ENCODE results near the gene RPL39L.

Gene RPL39L

DNA sequence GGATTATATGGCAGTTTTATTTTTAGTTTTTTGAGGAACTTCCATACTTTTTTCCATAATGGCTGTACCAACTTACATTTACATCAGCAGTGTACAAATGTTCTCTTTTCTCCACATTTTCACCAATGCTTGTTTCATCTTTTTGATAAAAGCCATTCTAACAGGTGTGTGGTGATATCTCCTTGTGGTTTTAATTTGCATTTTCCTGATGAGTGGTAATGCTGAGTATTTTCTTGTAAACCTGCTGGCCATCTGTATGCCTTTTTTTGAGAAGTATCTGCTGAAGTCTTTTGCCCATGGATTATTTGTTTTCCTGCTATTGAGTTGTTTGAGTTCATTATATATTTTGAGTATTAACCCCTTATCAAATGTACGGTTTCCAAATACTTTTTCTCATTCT lies 50.6 kb downstream of the RPL39L start:
- TF ChIP-seq, protein P1, sequence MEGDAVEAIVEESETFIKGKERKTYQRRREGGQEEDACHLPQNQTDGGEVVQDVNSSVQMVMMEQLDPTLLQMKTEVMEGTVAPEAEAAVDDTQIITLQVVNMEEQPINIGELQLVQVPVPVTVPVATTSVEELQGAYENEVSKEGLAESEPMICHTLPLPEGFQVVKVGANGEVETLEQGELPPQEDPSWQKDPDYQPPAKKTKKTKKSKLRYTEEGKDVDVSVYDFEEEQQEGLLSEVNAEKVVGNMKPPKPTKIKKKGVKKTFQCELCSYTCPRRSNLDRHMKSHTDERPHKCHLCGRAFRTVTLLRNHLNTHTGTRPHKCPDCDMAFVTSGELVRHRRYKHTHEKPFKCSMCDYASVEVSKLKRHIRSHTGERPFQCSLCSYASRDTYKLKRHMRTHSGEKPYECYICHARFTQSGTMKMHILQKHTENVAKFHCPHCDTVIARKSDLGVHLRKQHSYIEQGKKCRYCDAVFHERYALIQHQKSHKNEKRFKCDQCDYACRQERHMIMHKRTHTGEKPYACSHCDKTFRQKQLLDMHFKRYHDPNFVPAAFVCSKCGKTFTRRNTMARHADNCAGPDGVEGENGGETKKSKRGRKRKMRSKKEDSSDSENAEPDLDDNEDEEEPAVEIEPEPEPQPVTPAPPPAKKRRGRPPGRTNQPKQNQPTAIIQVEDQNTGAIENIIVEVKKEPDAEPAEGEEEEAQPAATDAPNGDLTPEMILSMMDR (IDR thresholded peaks at IDR 0.05; ENCODE audit: extremely low read depth, insufficient read depth, missing control alignments) = no peak
- DNase-seq (ENCODE audit: low spot score) = no peak
- in situ Hi-C loops (cut with MboI; ENCODE audit: low pct_unique_long_range_greater_than_20kb, low sequenced_read_pairs, unreplicated experiment) = no loop called here

DNA sequence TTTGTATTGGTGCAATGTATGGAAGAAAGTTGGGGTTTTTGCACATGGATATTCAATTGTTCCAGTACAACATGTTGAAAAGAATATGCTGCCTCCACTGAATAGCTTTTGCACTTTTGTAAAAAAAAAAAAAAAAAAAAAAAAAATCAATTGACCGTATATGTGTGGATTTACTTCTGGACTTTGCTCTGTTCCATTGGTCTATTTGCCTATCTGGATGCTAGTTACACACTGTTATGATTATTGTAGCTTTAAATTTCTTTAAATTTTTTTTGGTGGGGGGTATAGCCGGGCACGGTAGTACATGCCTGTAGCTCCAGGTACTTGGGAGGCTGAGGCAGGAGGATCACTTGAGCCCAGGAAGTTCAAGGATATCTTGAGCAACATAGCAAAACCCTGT lies 52.5 kb downstream of the RPL39L start:
- TF ChIP-seq, protein P1 (IDR thresholded peaks at IDR 0.05; ENCODE audit: extremely low read depth, insufficient read depth, missing control alignments) = no peak
- in situ Hi-C loops (cut with MboI; ENCODE audit: low pct_unique_long_range_greater_than_20kb, low sequenced_read_pairs, unreplicated experiment) = no loop called here
- DNase-seq (ENCODE audit: low spot score) = no peak

DNA sequence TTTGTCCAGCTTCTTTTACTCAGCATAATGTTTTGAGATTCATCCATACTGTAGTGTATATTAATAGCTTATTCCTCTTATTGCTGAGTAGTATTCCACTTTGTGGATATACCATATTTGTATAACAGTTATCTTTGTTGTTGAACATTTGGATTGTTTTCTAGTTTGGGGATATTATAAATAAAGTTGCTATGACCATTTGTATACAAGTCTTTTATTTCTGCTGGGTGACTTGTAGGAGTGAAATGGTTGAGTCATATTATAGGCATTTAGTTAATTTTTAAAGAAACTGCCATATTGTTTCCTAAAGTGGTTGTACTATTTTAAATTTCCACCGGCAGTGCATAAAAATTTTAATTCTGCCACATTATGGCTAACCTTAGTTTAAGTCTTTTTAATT lies 53.4 kb downstream of the RPL39L start:
- in situ Hi-C loops (cut with MboI; ENCODE audit: low pct_unique_long_range_greater_than_20kb, low sequenced_read_pairs, unreplicated experiment) = no loop called here
- DNase-seq (ENCODE audit: low spot score) = no peak

DNA sequence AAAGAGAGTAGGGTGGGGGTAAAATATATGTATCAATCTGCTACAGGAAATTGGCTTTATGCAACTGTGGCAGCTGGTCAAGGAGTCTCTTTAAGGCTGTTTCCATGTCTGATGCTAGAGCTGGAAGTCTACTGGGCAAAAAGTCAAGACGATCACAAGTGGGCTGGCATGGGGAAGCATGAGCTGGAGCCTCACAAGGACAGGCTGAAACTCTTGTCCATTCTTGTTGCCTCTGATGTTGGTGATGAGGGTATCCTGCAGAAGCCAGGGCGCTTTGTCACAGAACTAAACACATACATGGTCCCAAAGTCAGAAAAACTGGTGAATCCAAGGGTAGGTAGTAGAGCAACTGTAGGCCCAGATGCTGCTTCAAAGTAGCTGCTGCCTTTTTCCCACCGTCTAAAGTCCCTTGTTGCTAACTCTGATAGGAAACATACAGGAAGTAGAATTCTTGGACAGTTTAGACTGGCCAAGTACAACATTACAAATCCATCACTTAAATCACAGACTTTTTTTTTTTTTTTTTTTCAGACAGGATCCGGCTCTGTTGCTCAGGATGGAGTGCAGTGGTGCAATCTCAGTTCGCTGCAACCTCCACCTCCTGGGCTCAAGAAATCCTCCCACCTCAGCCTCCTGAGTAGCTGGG lies 54.2 kb downstream of the RPL39L start:
- DNase-seq (ENCODE audit: low spot score) = no peak
- TF ChIP-seq, protein P1 (IDR thresholded peaks at IDR 0.05; ENCODE audit: extremely low read depth, insufficient read depth, missing control alignments) = no peak
- in situ Hi-C loops (cut with MboI; ENCODE audit: low pct_unique_long_range_greater_than_20kb, low sequenced_read_pairs, unreplicated experiment) = no loop called here

More for the DNA sequence above, 53.4 kb downstream of the RPL39L start:
- TF ChIP-seq, protein P1 (IDR thresholded peaks at IDR 0.05; ENCODE audit: extremely low read depth, insufficient read depth, missing control alignments) = no peak

DNA sequence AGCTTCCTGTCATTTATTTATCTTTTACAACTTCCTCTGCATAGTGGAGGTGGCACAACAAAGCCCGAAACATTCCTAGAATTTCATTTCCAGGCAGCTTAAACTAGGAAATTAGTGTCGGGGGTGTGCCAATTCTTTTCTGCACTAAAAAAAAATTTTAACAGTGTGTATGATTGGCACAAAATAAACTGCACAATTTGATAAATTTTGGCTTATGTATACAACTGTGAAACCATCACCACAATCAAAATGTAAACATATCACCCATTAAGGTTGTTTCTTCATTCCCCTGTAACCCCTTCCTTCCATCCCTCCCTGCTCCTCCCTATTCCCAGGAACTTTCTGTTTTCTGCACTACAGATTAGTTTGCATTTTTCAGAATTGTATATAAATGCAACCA lies 54.7 kb downstream of the RPL39L start:
- TF ChIP-seq, protein P1 (IDR thresholded peaks at IDR 0.05; ENCODE audit: extremely low read depth, insufficient read depth, missing control alignments) = no peak
- in situ Hi-C loops (cut with MboI; ENCODE audit: low pct_unique_long_range_greater_than_20kb, low sequenced_read_pairs, unreplicated experiment) = no loop called here
- DNase-seq (ENCODE audit: low spot score) = no peak

DNA sequence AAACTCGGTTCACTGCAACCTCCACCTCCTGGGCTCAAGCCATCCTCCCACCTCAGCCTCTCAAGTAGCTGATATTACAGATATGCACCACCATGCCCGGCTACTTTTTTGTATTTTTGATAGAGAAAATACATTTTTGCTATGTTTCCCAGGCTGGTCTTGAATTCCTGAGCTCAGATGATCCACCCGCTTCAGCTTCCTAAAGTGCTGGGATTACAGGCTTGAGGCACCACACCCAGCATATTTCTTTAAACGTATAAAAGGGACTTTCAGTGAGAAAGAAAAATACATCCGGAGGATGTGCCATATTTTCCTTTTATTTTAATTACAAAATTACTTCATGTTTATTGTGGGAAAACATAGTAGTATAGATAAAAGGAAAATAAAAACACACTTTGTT lies 55.2 kb downstream of the RPL39L start:
- TF ChIP-seq, protein P1 (IDR thresholded peaks at IDR 0.05; ENCODE audit: extremely low read depth, insufficient read depth, missing control alignments) = no peak
- DNase-seq (ENCODE audit: low spot score) = no peak
- in situ Hi-C loops (cut with MboI; ENCODE audit: low pct_unique_long_range_greater_than_20kb, low sequenced_read_pairs, unreplicated experiment) = no loop called here

All from GM13977 (cell line).